HG03159 (cell line): ENCODE measurements around the gene MAST4.
A peak's percentile ranks its signal among the peaks of the same experiment; 100 is the strongest.

Experiments
- ATAC-seq: cut with Tn5 transposase; IDR thresholded peaks from one replicate; pipeline ENCODE4 v1.9.1; 2021; ENCODE audit warnings: mild to moderate bottlenecking, moderate library complexity; ENCODE audit not compliant: unreplicated experiment

The MAST4 gene

DNA sequence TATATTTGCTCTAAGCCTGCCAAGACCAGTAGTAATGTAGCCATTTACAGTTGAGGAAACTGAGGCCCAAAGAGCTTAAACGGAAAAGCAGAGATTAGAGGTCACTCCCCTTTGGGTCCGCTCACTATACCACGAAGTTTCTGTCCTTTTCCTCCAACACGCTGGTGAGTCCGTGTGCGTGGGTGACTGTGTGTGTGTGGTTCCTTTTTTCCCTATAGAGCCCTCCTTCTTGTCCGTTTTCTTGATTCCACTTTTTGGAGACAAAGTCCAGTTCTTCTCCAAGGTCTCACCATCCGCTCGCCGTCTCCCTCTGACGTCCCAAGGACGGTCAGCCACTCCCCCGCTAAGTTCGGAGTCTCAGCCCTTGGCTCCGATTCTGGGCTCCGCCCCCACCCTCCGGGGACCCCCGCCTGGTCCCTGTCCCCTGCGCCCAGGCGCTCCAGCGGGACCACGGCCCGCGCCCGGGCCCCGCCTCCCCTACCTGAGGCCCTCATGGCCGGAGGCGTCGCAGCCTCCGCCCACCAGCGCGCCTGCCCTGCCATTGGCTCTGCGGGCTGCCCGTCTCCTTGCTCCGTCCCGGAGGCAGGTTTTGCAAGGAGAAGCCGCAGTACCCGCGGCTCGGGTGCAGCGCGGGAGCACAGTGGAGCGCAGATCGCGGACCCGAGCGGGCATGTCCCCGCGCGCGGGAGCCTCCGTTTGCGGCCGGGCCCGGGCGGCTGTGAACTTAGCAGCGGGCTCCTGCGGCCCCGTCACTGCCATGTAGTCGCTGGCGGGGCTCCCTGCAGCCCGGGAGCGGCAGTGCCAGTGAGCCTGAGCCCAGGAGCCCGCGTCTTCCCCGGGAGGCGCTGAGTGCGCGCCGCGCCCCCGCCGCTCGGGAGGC is at the start of gene MAST4:
TSS of gene MAST4 (plus strand) at position 638 of the 880 bp plus-strand sequence. CDS start 263 bp downstream, outside the sequence.
- peak; percentile 98 for ATAC-seq

DNA sequence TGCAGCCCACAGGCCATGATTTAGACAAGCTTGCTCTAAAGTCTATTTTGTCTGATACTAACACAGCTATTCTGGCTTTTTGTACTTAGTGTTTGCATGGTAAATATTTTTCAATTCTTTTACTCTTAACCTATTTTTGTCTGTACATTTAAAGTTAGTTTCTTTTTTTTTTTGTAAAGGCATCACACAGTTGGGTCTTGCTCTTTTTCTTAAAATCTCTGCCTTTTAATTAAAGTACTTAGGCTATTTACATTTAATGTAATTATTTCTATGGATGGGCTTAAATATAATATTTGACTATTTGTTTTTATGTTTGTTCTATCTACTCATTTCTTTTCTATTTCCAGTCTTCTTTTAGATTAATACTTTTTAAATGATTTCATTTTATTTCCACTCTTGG is 49.7 kb upstream of the MAST4 start:
- ATAC-seq, result no peak

DNA sequence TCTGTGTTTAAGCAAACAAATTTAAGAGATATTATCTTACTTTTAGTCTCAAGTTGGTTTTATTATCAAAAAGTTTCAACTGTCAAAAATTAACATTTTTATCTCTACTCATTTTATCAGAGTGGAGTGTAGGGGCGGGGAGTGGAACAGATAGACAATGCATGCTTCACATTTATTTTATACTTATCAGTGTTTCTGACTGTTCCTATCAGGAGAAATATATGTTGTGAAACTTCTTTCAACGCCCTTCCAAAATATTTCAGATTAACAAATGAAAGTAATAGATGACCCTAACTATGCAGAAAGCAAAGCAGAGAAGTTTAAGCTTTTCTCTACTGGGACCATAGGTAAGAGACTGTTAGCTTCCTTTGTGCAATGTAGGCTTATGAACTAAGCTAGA is 44.9 kb upstream of the MAST4 start:
- no peak for ATAC-seq

DNA sequence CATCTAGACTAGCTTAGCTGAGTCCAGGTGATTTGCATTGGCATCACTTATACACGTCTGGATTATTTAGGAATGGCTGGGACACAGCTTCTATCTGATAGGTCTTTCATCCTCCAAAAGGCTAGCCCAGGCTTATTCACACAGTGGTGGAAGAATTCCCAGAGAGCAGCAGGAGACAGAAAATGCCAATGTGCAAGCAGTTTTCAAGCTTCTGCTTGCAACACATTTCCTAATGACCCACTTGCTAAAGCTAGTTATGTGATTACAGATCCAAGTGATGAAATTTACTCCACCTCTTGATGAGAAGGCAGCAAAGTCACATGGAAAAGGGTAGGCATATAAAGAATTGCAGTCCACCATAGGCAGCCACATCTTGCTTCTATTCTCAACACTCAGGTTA is 44.2 kb upstream of the MAST4 start:
- ATAC-seq, result no peak

DNA sequence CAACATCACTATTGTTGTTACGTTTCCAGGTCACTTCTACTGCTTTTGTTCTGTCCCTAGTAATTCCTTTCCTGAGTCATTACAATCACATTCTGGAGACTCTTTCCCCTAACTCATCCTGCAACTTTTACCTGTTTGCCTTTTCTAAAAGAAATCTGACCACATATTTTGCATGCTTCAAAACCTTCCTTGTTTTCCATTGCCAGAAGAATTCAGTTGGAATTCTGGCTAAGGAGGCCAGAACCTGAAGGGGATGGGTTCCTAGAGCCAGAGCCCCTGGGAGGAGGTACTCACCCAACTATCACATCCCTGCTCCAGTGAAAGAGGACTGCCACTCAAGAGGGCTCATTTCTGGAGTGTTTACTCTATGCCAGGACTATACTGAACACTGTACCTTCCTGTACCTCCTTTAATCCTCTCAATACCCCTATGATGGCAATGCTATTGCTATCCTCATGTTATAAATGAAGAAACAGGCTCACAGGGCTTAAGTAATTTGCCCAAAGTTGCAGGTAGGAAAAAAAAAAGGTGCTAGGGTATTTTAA is 42.8 kb upstream of the MAST4 start:
- no peak for ATAC-seq

DNA sequence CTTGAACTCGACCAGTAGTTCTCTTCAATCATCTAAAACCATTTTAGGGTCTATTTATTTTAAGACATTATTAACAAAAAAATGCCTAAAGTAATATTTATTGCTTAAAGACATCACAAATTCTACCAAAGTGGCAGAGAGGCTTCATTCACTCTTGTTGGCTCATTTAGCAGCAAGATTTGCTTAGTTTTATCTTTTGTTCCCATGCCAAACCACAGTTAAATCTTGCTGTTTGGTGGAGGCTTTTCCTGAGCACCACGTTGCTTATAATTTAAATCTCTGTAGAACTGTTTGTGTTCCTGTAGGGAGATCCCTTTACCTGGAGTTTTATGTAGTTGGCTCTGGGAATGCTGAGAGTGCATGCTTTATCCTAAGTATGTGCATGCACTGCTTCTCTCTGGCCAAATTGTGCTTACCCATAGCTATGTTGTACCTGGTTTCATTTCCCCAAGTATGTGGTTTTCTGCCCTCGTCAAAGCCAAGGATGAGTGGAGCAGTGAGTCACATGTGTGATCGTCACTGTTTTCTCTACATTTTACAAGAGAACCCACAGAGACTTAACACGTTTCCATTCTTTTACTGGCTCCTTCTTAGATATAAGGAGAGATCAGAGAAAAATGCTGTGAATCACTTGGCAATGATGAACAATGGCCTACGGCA is 42.1 kb upstream of the MAST4 start:
- peak; percentile 98 for ATAC-seq

DNA sequence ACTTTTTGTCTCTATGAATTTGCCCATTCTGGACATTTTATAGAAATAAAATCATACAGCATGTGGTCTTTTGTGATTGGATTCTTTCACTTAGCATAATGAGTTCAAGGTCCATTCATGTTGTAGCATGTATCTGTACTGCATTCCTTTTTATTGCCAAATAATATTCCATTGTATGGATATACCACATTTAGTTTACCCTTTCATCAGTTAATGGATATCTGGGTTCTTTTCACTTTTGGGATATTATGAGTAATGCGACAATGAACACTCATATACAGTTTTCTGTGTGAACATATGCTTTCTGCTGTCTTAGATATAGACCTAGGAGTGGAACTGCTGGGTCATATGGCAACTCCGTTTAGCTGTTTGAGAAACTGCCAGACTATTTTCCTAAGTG is 41.3 kb upstream of the MAST4 start:
- ATAC-seq, result no peak

DNA sequence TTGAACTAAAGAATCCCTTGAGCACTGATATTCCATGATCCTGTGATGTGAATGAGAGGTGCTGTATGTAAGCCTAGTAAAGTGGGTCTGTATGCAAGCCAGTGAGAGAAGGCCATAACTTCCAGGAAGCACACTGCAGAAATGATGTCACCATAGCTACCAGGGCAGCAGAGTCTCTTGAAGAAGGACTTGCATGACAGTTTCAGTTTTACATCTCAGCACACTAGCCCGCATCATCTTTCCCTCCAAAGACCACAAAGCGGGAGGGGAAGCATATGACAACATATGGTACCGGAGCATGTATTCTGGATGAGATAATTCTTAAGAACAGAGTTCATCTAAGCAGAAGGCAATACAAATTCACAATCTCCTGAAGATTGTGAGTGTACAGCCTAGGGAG is 37.6 kb upstream of the MAST4 start:
- peak; percentile 65 for ATAC-seq

DNA sequence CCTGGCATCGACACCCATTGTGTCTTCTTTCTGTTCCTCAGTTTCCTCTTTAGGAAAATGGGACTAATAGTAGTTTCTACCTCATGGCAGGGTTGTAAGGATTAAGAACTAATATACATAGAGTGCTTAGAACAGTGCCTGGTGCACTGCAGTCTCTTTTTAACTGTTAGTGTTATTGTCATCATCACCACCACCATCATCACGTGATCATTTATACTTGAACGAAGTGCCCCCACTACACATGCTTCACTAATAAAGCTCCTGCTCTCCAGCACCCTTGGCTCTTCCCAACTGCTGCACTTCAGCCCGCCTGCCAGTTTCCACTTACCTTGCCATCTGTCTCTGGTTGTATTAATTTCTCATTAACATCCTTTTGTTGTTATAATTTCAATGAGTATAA is 35.8 kb upstream of the MAST4 start:
- ATAC-seq, result no peak

DNA sequence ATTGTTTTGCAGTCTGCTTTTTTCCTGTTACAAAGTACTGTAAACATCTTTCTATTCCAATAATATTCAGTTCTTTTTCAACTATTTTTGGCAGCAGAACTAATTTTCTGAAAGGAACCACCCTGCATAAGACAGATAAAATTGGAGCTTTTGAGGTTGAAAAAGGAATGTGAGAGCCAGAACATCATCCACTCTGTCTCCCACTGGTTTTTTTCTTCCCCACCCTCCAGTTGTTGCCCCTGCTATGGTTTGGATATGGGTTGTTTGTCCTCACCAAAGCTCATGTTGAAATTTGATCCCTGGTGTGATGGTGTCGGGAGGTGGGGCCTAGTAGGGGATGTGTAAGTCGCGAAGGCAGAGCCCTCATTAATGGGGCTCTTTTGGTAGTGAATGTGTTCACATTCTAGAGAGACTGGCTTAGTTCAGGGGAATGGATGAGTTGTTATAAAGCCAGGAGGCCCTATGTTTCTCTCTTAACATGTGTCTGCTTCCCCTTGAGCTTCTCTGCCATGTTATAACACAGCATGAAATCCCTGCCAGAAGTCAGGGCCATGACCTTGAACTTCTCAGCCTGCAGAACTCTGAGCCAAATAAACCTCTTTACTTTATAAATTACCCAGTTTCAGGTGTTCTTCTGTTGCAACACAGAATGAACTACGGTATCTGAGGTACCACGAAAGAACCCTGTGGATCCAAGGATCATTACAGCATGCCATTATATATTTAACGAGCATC is 34.8 kb upstream of the MAST4 start:
- ATAC-seq, result no peak

DNA sequence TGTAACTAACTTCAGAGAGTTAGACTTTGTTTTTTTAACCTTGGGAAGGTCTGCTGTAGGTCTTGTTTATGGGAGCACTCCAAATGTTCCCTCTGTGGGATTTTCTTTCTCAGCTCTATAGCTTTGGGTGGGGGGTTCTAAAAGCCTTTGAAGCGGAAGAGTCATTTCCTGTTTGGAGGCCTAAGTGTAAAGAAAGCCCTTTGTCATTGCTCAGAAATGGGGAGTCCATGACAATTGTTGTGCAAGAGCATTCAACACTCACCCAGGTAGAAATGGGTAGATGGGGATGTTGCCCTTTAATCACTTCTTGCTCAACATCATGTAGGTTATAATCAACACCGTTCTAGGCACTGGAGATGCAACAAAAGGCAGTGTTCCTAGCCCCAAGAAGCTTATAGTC is 30.3 kb upstream of the MAST4 start:
- ATAC-seq, result no peak

DNA sequence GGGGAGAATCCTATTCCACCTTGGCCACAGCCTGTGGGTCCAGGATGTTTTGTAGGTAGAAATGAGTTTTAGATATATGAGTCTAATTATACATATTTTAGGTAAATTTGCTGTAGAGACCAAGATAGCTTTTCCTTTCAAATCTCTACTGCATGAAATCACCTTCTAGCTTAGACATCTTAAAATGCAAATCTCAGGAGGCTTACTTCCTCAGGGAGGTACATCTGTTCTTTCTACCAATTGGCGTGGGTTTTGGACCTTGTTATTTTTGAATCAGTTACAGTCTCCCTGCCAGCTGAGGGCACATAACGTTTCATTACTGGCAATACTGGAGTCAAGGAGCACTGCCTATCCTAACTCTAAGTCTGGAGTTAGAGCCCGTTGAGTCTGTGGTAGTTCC is 28.7 kb upstream of the MAST4 start:
- ATAC-seq, result no peak

DNA sequence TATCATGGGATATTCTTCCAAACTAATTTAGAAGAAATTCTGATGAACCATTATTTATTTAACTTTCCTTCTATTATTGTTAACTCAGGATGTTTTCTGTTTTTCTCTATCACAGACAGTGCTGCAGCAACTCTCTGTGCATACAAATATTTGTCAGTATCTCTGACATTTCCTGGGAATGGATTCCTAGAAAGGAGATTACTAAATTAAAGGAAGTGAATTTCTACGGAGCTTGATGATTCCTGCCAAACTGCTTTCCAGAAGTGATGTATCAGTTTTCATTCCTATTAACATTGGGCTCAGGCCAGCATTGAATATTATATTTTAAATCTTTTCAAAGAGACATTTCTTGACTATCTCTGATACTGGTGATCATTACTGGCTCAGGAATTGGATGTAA is 26.0 kb upstream of the MAST4 start:
- ATAC-seq, result no peak

DNA sequence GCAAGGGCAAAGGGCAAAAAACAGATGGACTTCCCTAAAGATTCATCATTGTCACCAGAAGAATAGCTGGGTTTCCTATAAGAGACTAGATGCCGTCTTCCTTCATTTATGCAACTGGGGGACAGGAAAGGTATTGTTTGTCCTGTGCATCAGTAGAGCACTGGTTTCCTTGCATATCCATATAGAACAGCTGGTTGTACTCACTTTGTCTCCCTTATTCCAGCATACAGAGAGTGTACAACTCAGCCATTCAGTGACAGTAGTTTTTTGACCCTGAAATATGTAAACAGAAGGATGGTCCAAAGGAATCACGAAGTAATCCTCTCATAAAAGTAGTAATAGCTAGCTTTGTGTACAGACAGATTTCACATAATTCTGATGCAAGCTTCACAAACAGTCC is 22.5 kb upstream of the MAST4 start:
- ATAC-seq, result no peak

DNA sequence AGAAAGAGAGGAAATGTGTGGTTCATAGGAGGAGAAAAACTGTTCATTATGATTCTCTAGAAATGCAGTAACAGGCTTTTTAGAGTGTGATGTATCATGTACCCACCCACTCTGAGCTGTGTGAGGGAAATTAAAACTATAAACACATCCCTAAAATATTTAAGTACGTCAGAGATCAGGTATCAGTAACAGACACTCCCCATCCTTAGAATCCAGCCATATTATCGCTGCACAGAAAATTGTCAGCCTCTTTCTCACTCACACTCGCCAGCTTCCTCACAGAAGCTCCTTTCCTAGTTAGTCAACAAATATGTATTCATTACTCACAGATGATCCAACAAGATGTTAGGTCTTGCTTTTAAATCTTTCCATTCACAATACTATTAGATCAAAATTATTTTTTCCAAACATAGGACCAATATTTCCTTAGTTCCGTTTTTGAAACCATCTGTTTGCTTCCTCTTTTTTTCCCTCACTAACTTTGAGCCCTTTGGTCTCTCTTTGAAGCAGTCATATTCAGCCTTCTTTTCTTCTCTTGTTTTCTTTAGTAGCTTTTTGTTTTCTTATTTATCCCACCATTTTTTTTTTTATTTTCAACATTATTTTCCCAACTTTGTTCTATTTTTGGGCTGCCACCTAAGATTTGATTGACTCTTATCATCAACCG is 13.6 kb upstream of the MAST4 start:
- ATAC-seq, result no peak

DNA sequence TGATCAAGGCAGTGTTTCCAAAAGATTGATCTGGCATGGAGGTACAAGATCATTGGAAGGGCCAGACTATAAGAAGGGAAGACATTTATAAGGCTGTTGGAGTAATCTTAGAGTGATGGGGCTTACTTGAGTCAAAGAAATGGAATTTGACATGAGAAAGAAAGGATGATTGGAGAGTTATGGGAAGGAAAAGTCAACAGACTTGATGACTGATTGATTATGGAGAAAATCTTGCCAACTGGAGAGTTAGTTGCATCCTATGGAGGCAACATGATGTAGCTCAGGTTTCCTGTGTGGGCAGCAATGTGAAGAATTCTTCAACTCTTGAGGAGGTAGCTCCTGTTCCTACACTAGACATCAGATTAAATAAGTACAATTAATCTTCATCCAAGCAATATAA is 10.9 kb upstream of the MAST4 start:
- ATAC-seq, result no peak

DNA sequence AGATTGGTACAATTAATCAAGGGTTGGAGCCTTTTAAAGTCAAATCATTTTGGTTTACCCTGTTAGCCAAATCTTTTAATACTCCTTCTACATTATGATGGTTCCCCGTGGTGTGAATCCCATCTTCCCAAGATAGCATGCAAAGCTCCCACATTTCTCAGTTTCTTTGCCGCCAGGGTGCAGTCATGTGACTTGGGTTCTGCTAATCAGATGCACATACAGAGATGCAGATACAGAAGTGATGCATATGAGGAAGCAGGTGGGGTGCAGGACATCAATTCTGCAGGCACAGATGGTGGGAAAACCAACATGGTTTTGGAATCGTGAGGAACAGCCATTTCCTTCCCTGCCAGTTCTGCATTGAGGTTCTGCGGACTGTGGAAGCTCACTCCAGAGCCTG is 8.4 kb upstream of the MAST4 start:
- no peak for ATAC-seq

DNA sequence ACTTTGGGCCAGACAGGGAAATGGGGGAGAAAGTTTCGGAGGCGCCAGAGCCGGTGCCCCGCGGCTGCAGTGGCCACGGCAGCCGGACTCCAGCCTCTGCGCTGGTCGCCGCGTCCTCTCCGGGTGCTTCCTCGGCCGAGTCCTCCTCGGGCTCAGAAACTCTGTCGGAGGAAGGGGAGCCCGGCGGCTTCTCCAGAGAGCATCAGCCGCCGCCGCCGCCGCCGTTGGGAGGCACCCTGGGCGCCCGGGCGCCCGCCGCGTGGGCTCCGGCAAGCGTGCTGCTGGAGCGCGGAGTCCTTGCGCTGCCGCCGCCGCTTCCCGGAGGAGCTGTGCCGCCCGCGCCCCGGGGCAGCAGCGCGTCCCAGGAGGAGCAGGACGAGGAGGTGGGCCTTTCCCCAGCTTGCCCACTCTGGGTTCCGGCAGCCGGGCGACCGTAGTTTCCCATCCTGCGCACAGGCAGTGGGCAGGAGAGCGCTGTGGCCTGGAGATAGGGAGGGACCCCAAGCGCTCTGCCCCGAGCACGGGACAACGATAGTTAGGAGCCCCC is 516 bp downstream of the MAST4 start:
- ATAC-seq, result peak; percentile 23

DNA sequence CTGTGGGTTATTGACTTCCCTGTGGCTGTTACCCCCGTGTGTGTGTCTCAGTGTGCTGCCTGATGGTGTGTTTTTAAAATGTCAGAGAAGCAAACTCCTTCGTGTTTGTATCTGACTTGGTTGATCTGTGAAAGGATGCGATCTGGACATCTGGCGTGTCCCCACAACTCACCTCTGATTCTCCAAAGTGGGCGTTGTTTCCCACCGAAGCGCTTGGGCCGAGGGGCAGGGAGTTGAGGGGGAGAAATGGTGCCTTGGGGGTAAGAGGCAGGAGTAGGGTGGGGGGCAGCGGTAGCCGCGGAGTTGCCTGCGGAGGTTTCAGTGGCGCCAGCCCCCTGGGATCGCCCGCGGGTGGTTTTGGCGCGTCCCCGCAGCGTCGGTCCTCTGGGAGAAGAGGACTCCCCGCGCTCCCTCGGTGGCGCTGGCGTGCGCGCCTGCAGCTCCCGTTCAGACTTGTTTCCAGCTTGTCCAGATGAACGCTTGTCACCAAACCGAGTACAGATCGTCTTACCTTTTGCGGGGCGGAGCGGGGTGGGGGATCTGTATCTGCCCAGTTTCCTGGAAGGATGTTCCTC is 1.1 kb downstream of the MAST4 start:
- no peak for ATAC-seq

DNA sequence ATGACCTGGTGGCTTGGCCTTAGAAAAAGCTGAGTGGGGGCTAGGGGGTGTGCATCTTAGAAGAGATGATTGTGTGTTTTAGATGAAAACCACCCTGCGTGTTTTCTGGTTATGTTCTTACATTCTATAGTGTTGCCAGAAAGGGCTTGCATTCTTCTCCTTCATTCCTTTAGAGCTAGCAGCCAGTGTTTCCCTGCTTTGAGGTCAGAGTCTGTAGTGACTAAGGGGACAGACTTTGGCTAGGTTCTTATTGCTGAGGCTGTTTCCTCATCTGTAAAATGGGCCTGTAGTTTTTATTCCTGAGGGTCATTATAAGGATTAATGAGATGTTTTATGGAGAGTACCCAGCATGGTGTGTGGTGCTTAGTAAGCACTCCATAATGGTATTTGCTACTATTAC is 6.4 kb downstream of the MAST4 start:
- ATAC-seq, result no peak
